HG03457 (cell line): ENCODE results near the gene AGAP3.

Experiments
- ATAC-seq: cut with Tn5 transposase; IDR thresholded peaks from one replicate; pipeline ENCODE4 v1.9.1; 2021; ENCODE audit warnings: moderate number of reproducible peaks; ENCODE audit not compliant: unreplicated experiment

Gene AGAP3

GRCh38 chr7:151179287-151179860 is 93.1 kb downstream of the AGAP3 start:
- ATAC-seq: no peak

DNA sequence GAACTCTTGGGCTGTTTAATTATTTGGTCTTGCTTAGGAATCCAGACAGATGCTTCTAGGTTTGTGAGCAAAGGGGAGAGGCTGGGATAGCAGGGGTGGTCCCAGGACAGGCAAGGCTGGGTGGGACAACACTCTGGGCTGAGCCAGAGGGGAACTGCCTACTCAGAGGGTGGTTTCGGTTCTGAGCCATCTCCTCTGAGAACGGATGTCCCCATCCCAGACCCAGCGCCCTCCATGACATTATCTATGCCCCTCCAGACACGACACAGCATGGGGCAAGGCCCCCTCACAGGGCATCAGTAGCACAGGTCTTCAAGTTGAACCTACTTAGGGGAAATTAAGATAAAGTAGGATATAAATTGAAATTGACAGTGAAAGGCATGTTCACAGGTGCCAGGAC is 93.7 kb downstream of the AGAP3 start:
- no peak for ATAC-seq

DNA sequence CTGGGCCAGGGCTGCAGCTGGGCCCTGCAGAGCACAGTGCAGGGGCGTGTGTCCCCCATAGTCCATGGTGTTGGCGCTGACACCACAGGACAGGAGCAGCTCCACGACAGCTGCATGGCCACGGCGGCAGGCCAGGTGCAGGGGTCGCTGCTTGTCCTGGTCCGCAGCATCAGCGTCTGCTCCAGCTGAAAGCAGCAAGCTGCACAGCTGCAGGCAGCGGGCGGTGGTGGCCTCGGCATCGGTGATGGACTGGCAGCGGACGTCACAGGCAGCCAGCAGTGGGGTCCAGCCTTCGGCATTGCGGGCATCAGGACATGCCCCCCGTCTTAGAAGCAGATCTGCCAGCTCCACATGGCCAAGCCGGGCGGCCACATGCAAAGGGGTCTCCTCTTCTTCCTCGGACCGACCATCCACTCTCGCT is 94.7 kb downstream of the AGAP3 start:
- ATAC-seq: no peak

DNA sequence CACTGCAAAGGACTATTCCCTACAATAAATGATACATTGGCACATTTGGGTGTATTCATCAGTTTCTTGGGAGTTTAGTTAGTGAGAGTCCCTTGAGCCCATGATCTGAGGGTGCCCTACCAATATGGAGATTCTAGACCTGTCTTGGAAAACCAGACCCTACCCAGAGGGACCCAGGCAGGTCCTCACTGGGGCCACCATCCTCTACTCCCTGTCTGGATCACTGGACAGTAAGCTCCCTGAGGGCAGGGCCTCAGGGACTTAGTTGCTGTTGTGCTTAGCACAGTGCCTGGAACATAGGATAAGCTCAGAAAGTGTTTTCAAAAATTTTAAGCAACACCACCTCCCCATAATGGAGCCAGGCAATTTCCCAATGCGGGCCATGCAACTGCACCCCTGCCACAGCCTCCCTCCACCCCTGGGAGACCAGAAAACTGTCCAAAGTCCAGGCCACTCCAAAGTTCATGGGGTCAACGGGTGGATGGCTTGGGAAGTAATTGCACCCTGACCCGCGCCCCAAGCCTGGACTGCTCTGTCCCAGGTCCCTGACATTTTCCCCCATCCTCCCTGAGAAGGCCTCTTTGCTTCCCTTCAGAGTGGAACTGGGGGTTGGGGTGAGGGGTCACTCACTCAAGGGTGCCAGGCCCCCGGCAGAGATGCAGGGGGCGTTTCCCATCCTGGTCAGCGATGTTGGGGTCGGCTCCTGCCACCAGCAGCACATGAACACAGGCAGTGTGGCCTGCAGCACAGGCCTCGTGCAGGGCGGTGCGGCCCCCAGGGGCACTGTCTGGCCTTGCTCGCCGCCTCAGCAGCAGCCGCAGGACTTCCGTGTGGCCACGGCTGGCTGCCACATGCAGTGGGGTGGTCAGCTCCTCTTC is 99.7 kb downstream of the AGAP3 start:
- ATAC-seq: no peak

DNA sequence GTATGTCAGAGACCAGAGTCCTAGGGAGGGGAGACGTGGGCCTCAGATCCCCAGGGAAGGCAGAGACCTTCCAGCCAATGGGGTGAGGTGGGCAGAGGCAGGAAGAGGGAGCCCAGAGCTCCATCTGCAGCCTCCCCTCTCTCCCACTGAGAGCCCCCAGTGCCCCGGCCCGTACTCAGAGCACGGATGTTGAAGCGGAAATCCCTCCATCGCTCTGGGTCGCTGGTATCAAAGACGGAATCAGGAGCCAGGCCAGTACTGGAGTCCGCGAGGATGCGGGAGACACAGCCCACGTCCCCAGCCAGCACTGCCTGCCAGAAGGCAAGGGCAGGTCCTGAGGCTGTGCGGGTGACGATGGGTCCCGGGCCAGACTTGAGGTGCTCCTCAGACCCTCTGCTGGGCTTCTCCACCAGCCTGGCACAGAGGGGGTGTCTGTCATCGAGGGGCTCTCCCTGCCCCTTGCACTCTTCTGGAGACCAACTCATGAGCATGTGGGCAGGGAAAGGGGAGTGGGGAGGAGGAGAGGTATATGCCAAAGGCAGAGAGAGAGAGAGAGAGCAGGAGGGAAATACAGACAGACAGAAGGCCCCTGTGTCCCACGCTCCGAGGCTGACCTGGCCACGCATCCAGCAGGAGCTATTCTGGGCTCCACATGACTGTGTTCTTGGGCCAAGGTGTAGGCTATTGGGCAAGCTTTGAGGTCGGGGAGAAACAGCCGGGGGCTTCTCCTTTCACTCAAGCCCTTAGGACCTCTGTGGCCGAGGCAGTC is 100.5 kb downstream of the AGAP3 start, which contains the start of gene ASB10:
ASB10 (minus strand) TSS at position 611 of the 769 bp plus-strand sequence; CDS start at position 491, 120 bp downstream.
- ATAC-seq: no peak

- ATAC-seq: no peak
Measured at GRCh38 chr7:151187409-151188251, 101.4 kb downstream of the AGAP3 start.

GRCh38 chr7:151188252-151188542 is 101.9 kb downstream of the AGAP3 start:
- no peak for ATAC-seq

- no peak for ATAC-seq
Measured at GRCh38 chr7:151189038-151189437, 102.8 kb downstream of the AGAP3 start.

GRCh38 chr7:151191544-151191943 is 105.3 kb downstream of the AGAP3 start:
- ATAC-seq: no peak

GRCh38 chr7:151192002-151192539 is 105.8 kb downstream of the AGAP3 start:
- ATAC-seq: no peak

GRCh38 chr7:151193203-151193978 is 107.1 kb downstream of the AGAP3 start:
- no peak for ATAC-seq
